K562 (cell line): ENCODE data around the gene UBE2J2. TPM values are rescaled to one million over a fixed set of nuclear protein-coding genes. Genes with fewer than 3 reads are reported as not detected.

ENCODE experiments used
- ATAC-seq: fragments of 200-7000 bp; cut with Tn5 transposase; 3 replicates; pipeline ENCODE4 v1.9.1; 2020; ENCODE audit warnings: moderate library complexity
- BruUV-seq: library from RNA; stranded (reverse); fragments of 400-500 nt; replicated peaks from 2 replicates; lab custom pipeline; 2021; lab: Mats Ljungman, UMichigan
- CTCF ChIA-PET: fragments of 300-600 bp; formaldehyde crosslinking; extraction: SDS; loops from one replicate; lab custom pipeline; 2021; ENCODE audit warnings: low intra/inter-chr PET ratio; lab: Yijun Ruan, JAX
- POLR2A ChIA-PET: fragments of 300-600, 350-650 bp; sonication (Branson Sonifier 250); formaldehyde crosslinking; extraction: SDS; loops from one replicate; lab custom pipeline; 2021; ENCODE audit warnings: antibody characterized with exemption, inconsistent platforms; lab: Yijun Ruan, JAX
- DNase-seq, 4 experiments: peaks; one replicate each; pipeline versions ENCODE4 v3.0.0 to v3.0.0-alpha.2; 2011 to 2018; ENCODE audit warnings: low spot score in 3 of 4, mixed read lengths in 3 of 4; ENCODE audit errors: extremely low read depth in 1 of 4
- FAIRE-seq: peaks from 2 replicates; lab custom pipeline; 2011; peaks lifted over from hg19 to GRCh38; lab: Jason Lieb, UNC
- H2AFZ ChIP-seq: 2 replicates; pipeline ENCODE4 v1.6.0; 2011; ENCODE audit warnings: low read depth, low read length, control low read depth, inconsistent platforms
- H3K27ac ChIP-seq: fragments of 200-600 bp; 3 replicates; pipeline ENCODE4 v1.8.0; 2011; ENCODE audit warnings: low read depth, mild to moderate bottlenecking, control low read depth, inconsistent platforms, low read length, moderate library complexity, mixed read lengths; ENCODE audit errors: extremely low read depth
- H3K27me3 ChIP-seq, 2 experiments: fragments of 300-600 bp in 1 of 2; 2 replicates in 1 of 2; 3 replicates in 1 of 2; pipeline versions ENCODE4 v1.6.0 to v1.8.0; 2011; ENCODE audit warnings: inconsistent platforms in 2 of 2, low read length in 2 of 2, mild to moderate bottlenecking in 1 of 2, mixed read lengths in 1 of 2, moderate library complexity in 1 of 2; ENCODE audit not compliant: control insufficient read depth in 2 of 2, insufficient read depth in 2 of 2
- H3K36me3 ChIP-seq: fragments of 300-600 bp; 3 replicates; pipeline ENCODE4 v1.8.0; 2011; ENCODE audit warnings: mild to moderate bottlenecking, low read length, inconsistent platforms; ENCODE audit not compliant: control insufficient read depth, insufficient read depth
- H3K4me1 ChIP-seq, 2 experiments: fragments of 200-600 bp in 1 of 2; replicated peaks in 1 of 2; 2 replicates in 1 of 2; 3 replicates in 1 of 2; pipeline versions ENCODE4 v1.5.1 to v1.8.0; 2011; ENCODE audit warnings: inconsistent platforms in 2 of 2, low read length in 2 of 2, mild to moderate bottlenecking in 1 of 2, mixed read lengths in 1 of 2, moderate library complexity in 1 of 2; ENCODE audit not compliant: control insufficient read depth in 2 of 2, insufficient read depth in 2 of 2
- H3K4me2 ChIP-seq: 2 replicates; pipeline ENCODE4 v1.6.1; 2011; ENCODE audit warnings: low read length, control low read depth, inconsistent platforms, mixed read lengths; ENCODE audit not compliant: insufficient read depth
- H3K4me3 ChIP-seq: fragments of 200-600 bp; sonication (generic), shearing (Covaris generic); 2 replicates; pipeline ENCODE4 v1.5.1; 2016; ENCODE audit warnings: control low read depth, inconsistent platforms
- H3K79me2 ChIP-seq: fragments of 200-600 bp; 3 replicates; pipeline ENCODE4 v1.8.0; 2011; ENCODE audit warnings: low read length, inconsistent platforms; ENCODE audit not compliant: control insufficient read depth, insufficient read depth
- H3K9ac ChIP-seq, 2 experiments: 2 replicates each; pipeline versions ENCODE4 v1.6.0 to v1.6.1; 2011; ENCODE audit warnings: low read depth in 2 of 2, low read length in 2 of 2, control low read depth in 1 of 2, inconsistent platforms in 1 of 2, mild to moderate bottlenecking in 1 of 2, mixed read lengths in 1 of 2; ENCODE audit not compliant: insufficient read depth in 1 of 2
- H3K9me1 ChIP-seq: one replicate; pipeline ENCODE4 v1.6.0; 2011; ENCODE audit warnings: inconsistent platforms, mild to moderate bottlenecking, low read length, moderate library complexity; ENCODE audit not compliant: control insufficient read depth, insufficient read depth
- H3K9me3 ChIP-seq: replicated peaks from 2 replicates; pipeline ENCODE4 v1.5.1; 2011; ENCODE audit warnings: low read depth, low read length, inconsistent platforms; ENCODE audit not compliant: control insufficient read depth, insufficient read depth
- H4K20me1 ChIP-seq: replicated peaks from 2 replicates; pipeline ENCODE4 v1.6.1; 2011; ENCODE audit warnings: low read length, inconsistent platforms, mixed read lengths; ENCODE audit not compliant: control insufficient read depth, insufficient read depth
- ETV6 ChIP-seq, 3 experiments: fragments of 150-350 bp in 1 of 3; sonication (generic) in 1 of 3; formaldehyde crosslinking in 1 of 3; IDR thresholded peaks; 2 replicates each; pipeline versions ENCODE4 v1.6.1 to v1.8.0; 2014 to 2022; ENCODE audit warnings: borderline replicate concordance in 2 of 3, low read depth in 2 of 3, antibody characterized with exemption in 1 of 3, low read length in 1 of 3, mild to moderate bottlenecking in 1 of 3, missing genetic modification reagents in 1 of 3
- WGBS: fragments of 100-300 bp; shearing (Covaris generic); methylation state at CpG from one replicate; pipeline ENCODE4 v1.1.6; 2016; ENCODE audit warnings: low coverage, mixed read lengths; ENCODE audit not compliant: insufficient coverage; ENCODE audit errors: missing lambda C conversion rate; 5-methylcytosine and 5-hydroxymethylcytosine counted together
- in situ Hi-C: fragments of 300-500 bp; cut with MboI; formaldehyde crosslinking; loops from 4 replicates; pipeline ENCODE4 v1.15.0; 2018; ENCODE audit warnings: inconsistent platforms, mixed read lengths
- intact Hi-C: fragments of 100-400 bp; cut with micrococcal nuclease; formaldehyde crosslinking; loops from 2 replicates; pipeline ENCODE4 v1.14.2; 2022
- polyA plus RNA-seq, 8 experiments: library from polyadenylated mRNA; depleted of rRNA in 4 of 8; stranded (reverse) in 5 of 8; unstranded in 3 of 8; fragments of >200 nt; fragmentation: Nextera tagmentation in 2 of 8; fragmentation: Illumina TruSeq in 1 of 8; extraction: Ambion mirVana in 2 of 8; extraction: Trizol in 1 of 8; gene quantifications; 2 replicates each; pipeline versions ENCODE4 v1.2.1 to v1.2.3, GENCODE V29; 2011 to 2014; ENCODE audit warnings: inconsistent platforms in 1 of 8, missing spikeins in 1 of 8
- total RNA-seq, 7 experiments: library from RNA; depleted of rRNA in 6 of 7; stranded (reverse); fragments of >200 nt in 6 of 7; fragmentation: Illumina TruSeq in 2 of 7; extraction: Trizol in 2 of 7; gene quantifications; 2 replicates each; pipeline versions ENCODE4 v1.2.1 to v1.2.3, GENCODE V29; 2011 to 2021; ENCODE audit warnings: low replicate concordance in 1 of 7
- TF ChIP-seq, protein P1 (sequence below): conservative IDR thresholded peaks from 2 replicates; pipeline ENCODE4 v1.6.1; 2011; ENCODE audit warnings: low read depth, mild to moderate bottlenecking, low read length; ENCODE audit not compliant: control insufficient read depth
- TF ChIP-seq, protein P2 (sequence below): sonication (generic); formaldehyde crosslinking; IDR thresholded peaks from 2 replicates; pipeline ENCODE4 v1.8.0; 2022; ENCODE audit warnings: mild to moderate bottlenecking, low read depth, missing genetic modification reagents

UBE2J2 gene
- total and polyA plus RNA-seq, 9 of the 15 experiments (the other 6 are each of a cell fraction or from before 2014, with no cell fraction given): 0.93 to 112 (median 75.5) TPM

DNA sequence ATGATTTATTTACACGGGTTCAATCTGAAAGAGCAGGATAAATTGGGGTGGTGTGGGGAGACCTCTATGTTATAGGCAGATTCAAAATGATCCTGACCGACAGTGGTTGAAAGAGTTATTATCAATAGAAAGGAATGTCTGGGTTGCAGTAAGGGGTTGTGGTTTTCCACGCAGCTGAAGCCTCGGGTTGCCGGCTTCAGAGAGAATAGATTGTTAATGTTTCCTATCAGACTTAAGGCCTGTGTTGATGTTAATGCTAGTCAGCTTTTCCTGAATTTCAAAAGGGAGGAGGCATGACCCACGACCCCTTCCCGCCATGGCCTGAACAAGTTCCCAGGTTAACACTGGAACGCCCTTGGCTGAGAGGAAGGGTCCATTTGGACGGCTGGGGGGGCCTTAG is 2.2 kb upstream of the UBE2J2 start (continued):
- TF ChIP-seq, protein P1, sequence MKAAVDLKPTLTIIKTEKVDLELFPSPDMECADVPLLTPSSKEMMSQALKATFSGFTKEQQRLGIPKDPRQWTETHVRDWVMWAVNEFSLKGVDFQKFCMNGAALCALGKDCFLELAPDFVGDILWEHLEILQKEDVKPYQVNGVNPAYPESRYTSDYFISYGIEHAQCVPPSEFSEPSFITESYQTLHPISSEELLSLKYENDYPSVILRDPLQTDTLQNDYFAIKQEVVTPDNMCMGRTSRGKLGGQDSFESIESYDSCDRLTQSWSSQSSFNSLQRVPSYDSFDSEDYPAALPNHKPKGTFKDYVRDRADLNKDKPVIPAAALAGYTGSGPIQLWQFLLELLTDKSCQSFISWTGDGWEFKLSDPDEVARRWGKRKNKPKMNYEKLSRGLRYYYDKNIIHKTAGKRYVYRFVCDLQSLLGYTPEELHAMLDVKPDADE: no peak

DNA sequence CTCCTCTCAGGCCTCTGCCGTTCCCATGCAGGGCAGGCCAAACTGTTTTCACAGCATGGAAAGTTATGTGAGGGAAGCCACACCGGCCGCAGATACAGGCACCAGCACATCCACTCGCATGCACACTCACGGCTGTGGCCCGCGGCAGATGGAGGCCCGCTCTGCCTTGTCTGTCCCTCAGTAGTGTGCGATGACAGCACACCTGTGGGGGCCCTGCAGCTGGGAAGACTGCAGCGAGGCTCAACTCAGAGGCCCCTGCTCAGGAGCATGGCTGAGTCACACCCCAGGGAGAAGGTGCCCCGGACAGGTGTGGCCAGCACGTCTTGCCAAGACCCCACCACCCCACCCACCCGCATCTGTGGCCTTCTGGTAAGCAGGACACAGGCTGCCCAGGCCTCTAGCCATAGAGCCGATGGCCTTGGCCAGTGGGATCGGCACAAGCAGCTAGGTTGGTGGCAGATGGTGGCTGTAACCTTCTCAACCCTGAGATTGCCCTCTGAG is 1.3 kb upstream of the UBE2J2 start:
- in situ Hi-C loops (no loop called here), intact Hi-C loops (no loop called here)
- no peak for DNase-seq
- TF ChIP-seq, protein P2, sequence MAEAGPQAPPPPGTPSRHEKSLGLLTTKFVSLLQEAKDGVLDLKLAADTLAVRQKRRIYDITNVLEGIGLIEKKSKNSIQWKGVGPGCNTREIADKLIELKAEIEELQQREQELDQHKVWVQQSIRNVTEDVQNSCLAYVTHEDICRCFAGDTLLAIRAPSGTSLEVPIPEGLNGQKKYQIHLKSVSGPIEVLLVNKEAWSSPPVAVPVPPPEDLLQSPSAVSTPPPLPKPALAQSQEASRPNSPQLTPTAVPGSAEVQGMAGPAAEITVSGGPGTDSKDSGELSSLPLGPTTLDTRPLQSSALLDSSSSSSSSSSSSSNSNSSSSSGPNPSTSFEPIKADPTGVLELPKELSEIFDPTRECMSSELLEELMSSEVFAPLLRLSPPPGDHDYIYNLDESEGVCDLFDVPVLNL (CRISPR knock-in tag): peak; percentile 12; the same call in 1 of the 2 replicates
- TF ChIP-seq ETV6 (IDR thresholded peaks at IDR 0.05; ENCODE audit: borderline replicate concordance in 1 of 2, low read depth in 2 of 2, low read length in 1 of 2) (no peak), ETV6 (CRISPR knock-in tag; IDR thresholded peaks at IDR 0.05; ENCODE audit: borderline replicate concordance) (no peak)
- ATAC-seq: no peak
- 83% methylated on average over 12 of the region's 15 CpGs for WGBS
- H3K4me3 ChIP-seq: no peak overlapping the region
- no peaks in the 10 kb centered on the region for H3K9me3 ChIP-seq
- H3K9ac ChIP-seq: peak overlapping the region; percentile 69 to 97
- ChIA-PET CTCF (no interaction called here), POLR2A (interaction anchor here (1.2 to 2.0 kb wide), 2 partner anchors 11 kb away, joined by 3 to 6 read pairs; no protein-coding TSS in a partner anchor)
- peaks cover 7% of the 10 kb centered on the region for H3K9me1 ChIP-seq
- peaks cover 44% of the 10 kb centered on the region for H3K79me2 ChIP-seq
- H3K4me1 ChIP-seq: peaks cover 16 to 52% of the 10 kb centered on the region in 2 experiments; a peak in 4 of 5 replicates
- peaks cover 25% of the 10 kb centered on the region for H3K36me3 ChIP-seq
- peaks cover 20% of the 10 kb centered on the region for H4K20me1 ChIP-seq
- H3K27ac ChIP-seq: no peak overlapping the region
- FAIRE-seq: no peak
- no peaks in the 10 kb centered on the region for H3K27me3 ChIP-seq
- peak overlapping the region; percentile 81 for H3K4me2 ChIP-seq
- no TSS peak for BruUV-seq
- H2AFZ ChIP-seq: peak overlapping the region; percentile 86
